ENCODE results near the gene TTC23L.

GRCh38 chr5:34929134-34929719, 90.3 kb downstream of the TTC23L start, which contains the start of gene DNAJC21:
- TF ChIP-seq CTCF (conservative IDR thresholded peaks at IDR 0.05; ENCODE audit: low read length) (no peak), EZH2phosphoT487 (IDR thresholded peaks at IDR 0.05; ENCODE audit: borderline replicate concordance) (no peak)
